Glomerular visceral epithelial cell (primary cell): ENCODE results near the gene CRYBB2.
"Not testable (repeated sequence)": the region's sequence is repeated elsewhere in the genome, so short reads cannot be mapped to it uniquely, and the experiment has no call there.

Experiments used
- DNase-seq: peaks from one replicate; pipeline ENCODE4 v3.0.0-alpha.2; 2016; ENCODE audit errors: extremely low spot score

CRYBB2 gene

DNA sequence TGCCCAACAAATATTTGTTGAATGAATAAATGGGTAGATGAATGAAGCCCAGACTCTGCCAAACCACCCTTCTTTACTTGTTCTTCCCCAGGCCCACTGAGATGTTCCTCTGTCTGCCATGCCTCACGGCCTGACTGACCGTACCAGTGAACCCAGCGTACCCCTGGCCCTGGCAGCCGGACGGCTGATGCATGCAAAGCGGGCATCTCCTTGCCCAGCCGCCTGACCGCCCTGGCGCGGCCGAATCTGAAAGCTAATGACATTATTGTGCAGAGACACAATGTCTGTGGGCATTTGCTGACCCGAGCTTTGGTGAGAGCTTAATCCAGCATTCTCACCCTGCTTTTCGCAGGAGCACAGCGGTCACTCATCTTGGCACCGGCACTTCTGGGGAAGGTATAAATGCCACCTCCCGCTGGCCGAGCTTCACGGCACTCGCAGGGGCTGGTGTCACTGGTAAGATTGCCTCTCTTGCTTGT lies at the start of gene CRYBB2:
CRYBB2 (plus strand) TSS at position 429 of the 479 bp plus-strand sequence. CDS start 1,791 bp downstream, outside the sequence.
- DNase-seq, result no peak

DNA sequence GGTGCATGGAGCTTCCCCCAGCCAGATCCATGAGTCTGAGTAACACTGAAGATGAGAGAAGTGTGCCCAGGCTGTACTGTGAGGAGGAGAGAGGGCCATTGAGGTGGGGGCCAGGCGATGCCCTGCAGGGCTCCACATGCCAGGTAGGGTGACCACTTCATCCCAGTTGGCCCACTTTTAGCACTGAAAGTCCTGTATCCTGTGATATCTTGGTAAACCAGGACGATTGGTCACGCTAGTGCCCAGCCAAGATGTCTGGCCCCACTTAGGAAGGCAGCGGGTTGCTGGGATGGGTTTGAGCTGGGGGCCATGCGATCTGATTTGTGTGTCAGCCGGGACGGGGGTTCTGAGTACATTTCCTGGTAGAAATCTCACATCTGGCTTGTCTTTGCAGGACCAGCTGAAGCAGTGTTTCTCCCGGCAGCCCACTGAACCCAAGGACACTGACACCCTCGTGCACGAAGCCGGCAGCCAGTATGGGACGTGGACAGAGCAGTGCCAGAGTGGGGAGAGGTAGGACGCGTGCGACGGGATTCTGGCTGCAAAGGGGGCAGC lies 48.9 kb upstream of the CRYBB2 start:
- no peak for DNase-seq

DNA sequence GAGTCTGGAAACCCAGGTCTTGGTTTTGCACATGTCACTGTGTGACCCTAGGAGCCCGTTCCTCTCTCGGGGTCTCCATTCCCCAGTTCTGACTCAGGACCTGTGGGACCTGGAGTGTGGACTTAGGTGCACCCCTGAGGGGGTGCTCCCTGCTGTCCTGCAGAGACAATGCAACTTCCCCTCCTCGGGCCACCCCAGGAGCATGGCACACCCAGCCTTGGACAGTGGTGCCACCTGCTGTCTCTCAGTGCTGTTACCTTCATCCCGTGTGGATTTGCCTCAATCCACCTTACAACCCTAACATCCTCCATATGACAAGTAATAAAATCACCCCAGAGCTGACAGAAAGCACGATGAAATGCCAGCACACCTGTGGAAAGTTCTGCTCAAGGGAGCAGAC lies 47.3 kb upstream of the CRYBB2 start:
- no peak for DNase-seq

DNA sequence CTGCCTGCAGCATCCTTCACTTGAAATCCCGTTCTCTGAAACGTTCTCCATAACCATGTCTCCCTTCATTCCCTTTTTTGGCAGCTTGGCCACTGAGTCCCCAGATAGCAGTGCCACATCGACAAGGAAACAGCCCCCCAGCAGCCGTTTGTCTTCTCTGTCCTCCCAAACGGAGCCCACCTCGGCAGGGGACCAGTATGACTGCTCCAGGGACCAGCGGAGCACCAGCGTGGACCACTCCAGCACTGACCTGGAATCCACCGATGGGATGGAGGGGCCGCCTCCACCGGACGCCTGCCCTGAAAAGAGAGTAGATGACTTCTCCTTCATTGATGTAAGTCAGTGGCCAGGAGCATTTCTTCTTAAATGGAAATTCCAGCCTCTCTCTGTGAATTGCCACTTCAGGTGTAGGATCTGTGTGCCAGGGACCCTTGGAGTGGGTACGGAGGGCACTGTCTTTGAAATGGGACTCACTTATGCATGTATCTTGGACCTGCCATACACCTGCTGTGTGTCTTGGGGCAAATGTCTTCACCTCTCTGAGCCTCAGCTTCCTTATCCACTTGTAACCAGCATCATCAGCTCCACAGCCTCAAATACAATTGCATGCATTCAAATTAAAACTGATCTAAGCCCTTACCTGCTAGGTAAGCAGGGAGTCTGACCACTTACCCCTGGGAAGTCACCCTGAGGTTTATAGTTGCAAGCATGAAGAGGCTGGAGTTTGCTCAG lies 45.1 kb upstream of the CRYBB2 start:
- DNase-seq, result no peak

- DNase-seq, result no peak
These were observed 44.5 kb upstream of the CRYBB2 start for GRCh38 chr22:25174888-25175411.

DNA sequence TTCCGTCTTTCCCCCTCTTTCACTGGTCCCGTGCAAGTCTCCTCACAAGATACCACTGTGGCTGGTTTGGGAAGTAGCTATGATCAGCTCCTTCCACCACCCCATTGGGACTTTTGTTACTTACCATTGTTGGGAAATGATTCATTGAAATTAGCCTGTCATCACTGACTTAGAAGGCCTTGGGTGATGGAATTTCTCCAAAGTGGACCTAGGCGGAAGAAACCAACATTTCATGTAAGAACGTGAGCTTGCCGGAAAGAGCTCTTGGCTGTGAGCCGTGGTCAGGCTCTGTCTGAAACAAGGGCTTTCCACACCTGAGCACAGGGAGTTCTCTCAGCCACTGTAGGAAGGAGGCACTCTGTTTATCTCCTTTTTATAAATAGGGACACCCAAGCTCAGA lies 43.3 kb upstream of the CRYBB2 start:
- no peak for DNase-seq

DNA sequence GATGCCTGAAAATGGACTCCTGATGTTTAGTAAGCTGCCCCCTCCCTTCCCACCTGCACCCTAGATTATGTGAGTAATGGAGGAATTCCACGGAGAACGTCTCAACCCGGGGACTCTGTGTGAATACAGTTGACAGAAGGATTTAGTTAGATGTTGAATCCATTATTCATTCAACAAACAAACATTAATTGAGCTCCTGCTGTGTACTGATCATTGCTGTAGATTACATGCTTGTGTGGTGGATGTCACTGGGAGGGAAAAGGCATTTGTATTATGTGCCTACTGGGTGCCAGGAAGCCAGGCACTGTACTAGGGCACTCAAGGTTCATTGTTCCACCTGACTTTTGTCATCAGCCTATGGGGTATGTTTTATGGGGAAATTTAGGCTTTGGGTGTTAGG lies 42.6 kb upstream of the CRYBB2 start:
- DNase-seq, result no peak

DNA sequence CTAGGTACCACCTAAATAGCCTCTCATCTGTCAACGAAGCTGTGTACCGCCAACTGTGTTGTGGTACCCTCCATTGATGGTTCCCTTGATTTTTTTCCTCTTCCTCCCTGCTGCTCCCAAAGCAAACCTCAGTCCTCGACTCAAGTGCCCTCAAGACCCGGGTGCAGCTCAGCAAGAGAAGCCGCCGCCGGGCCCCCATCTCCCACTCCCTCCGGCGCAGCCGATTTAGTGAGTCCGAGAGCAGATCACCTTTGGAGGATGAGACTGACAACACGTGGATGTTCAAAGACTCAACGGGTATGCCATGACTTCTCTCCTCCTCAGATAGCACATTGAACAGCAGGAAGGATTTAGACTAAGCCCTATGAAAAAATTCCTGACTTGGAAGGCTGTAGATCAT lies 42.2 kb upstream of the CRYBB2 start:
- DNase-seq, result no peak

DNA sequence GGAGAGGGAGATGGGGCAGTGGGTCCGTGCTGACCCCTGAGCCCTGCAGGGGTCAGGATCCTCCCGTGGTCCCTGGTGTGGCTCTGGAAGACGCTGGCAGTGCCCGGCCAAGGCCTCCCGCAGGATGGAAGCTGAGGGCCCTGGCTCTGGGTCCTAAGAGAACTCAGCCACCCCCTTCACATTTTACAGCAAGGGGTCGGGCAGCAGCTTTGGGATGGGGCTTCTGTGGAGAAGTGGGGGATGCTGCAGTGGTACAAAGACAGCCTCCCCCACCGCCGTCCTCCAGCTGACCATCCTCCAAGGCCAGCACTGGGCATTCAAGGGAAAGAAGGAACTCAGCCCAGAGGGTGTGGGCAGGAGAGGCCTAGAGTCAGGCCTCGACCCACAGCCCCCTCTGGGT lies 41.5 kb upstream of the CRYBB2 start:
- DNase-seq, result no peak

DNA sequence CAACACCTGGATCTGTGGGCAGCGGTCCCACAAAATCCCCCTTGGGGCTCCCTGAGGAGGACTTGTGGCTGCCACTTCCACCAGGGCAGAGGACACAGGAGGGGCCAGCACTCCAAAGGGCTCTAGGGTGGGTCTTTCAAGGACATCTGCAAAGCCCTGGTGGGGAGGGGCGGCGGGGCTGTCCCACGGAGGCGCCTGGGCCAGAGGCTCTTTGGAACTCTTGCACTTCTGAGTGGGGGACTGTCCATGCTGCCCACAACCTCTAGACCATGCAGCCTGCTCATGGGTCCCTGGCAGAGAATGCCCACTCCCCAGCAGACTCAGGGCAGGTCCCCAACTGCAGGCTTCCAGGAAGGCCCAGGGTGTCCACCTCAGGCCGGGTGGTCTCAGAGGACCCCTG lies 41.1 kb upstream of the CRYBB2 start:
- DNase-seq, result not testable (repeated sequence)

DNA sequence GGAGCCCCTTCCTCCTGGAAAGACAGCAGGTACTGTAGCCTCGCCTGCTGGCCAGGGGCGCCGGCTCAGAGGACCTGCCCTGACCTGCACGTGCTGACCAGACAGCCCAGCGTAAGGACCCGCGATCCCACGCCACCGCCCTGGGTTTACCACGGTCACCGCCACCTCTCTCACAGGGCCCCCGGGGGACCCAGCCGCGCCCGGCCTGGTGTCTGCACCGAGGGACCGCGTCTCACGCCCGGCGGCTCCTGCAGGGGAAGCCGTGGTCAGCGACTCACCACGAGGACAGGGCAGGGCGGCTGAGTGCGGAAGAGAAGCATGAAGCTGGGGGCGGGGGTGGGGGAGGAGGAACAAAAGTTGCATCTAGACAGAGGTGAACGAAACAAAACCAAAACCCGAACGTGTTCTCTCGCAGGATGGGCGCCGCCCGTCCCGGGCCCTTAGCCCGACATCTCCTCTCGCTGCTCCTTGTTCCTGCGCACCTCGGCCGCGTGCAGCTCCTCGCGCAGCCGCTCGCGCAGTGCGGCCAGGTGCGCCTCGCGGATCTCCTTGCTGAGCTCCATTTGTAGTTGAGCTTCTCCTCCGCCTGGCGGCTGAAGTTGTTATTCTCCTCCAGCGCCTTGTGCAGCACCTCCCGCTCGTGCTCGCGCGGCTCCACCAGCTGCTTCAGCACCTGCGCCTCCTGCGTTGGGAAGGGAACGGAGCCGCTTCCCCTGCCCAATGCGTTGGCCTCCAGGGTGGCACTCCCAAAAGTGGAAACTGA lies 40.4 kb upstream of the CRYBB2 start:
- DNase-seq, result not testable (repeated sequence)

DNA sequence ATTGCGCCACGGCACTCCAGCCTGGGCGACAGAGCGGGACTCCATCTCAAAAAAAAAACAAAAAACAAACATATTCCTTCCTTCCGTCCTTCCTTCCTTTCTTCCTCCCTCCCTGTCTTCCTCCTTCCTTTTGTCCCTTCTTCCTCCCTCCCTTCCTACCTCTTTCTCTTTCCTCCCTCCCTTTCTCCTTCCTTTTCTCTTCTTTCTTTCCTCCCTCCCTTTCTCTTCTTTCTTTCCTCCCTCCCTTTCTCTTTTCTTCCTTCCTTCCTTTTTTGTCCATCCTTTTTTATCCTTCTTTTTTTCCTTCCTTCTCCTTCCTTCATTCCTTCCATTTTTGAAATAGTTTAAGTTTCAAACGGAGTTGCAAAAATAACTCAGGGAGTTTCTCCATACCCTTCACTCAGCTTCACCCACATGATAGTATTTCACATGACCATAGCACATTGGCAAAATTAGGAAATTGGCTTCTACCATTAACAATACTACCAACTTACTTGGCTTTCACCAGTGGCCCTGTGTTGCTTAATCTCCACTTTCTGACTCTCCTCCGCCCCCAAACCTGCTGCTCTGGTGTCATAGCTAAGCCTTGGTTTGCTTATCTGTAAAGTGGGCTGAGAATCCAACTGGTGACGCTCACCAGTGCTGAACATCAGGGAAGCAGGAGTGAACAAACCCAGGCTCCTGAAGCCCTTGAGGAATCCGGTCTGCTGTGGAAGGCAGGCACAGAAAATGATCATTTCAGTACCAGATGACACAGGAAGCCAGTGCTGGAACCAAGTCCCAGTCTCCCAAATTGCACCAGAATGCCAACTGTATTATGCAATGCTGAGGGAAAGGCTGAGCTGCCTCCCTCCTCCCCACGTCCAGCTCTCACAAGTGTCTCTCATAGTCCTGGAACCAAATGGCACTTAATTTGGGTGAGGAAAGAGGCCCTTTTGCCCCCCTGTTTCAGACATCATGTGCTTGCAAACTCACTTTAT lies 37.0 kb upstream of the CRYBB2 start:
- DNase-seq, result no peak

- DNase-seq, result no peak
These were observed 35.4 kb upstream of the CRYBB2 start for GRCh38 chr22:25183949-25184619.

DNA sequence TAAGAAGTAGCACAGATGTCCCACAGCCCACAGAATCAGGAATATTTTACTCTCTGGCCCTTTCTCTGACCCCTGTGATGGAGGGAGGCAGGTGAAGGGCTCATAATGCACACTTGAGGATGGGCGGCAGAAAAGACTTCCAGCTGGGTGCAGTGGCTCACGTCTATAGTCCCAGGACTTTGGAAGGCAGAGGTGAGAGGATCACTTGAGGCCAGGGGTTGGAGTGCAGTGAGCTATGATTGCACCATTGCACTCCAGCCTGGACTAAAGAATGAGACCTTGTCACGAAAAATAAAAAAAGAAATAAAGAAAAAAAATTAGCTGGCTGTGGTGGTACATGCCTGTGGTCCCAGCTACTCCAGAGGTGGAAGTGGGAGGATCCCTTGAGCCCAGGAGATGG lies 33.3 kb upstream of the CRYBB2 start:
- no peak for DNase-seq

- DNase-seq, result no peak
These were observed 32.0 kb upstream of the CRYBB2 start for GRCh38 chr22:25187469-25187868.

GRCh38 chr22:25192406-25192805 lies 27.0 kb upstream of the CRYBB2 start:
- DNase-seq, result no peak

DNA sequence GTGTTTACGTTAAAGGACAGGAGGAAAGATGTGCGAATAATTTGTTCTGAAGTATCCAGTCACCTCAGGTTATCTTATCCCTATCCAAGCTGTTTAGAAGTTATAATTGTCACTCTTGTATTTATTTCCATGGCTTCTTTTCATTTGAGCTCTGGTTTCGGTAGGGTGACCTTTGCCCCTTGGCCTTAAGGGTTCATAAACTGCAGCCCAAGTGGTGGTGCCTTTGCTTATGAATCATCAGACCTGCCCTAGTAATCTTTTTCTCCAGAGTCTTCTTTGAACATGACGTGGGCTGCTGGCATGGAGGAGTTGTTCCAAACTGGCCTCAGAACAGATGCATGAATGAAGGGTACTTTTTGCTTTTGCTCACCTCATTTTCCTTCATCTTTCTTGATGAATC lies 26.3 kb upstream of the CRYBB2 start:
- no peak for DNase-seq

GRCh38 chr22:25193548-25193947 lies 25.9 kb upstream of the CRYBB2 start:
- DNase-seq, result no peak

GRCh38 chr22:25196326-25196725 lies 23.1 kb upstream of the CRYBB2 start:
- no peak for DNase-seq

GRCh38 chr22:25197340-25197739 lies 22.1 kb upstream of the CRYBB2 start:
- no peak for DNase-seq
